Natural killer cell (primary cell): ENCODE data around the gene ADCY6. TPM values are rescaled to one million over a fixed set of nuclear protein-coding genes. Genes with fewer than 3 reads are reported as not detected.
"Not testable (repeated sequence)": the region's sequence is repeated elsewhere in the genome, so short reads cannot be mapped to it uniquely, and the experiment has no call there.

Source experiments
- ATAC-seq, 3 donors: fragments of 150-1000 bp in 2 of 3; fragments of 200-7000 bp in 1 of 3; cut with Tn5 transposase; 1 replicate in 1 of 3; 2 replicates in 2 of 3; pipeline ENCODE4 v1.10.0; 2021; ENCODE audit warnings: mild to moderate bottlenecking in 2 of 3, moderate library complexity in 2 of 3
- DNase-seq, 2 donors: peaks; one replicate each; pipeline versions ENCODE4 v3.0.0 to v3.0.0-alpha.2; 2013 to 2021; ENCODE audit warnings: mixed read lengths in 1 of 2
- H3K27ac ChIP-seq: one replicate; pipeline ENCODE4 v1.5.1; 2013; ENCODE audit warnings: mild to moderate bottlenecking, low read length
- H3K27me3 ChIP-seq: one replicate; pipeline ENCODE4 v1.6.1; 2013; ENCODE audit warnings: low read length; ENCODE audit not compliant: control insufficient read depth, insufficient read depth
- H3K36me3 ChIP-seq: one replicate; pipeline ENCODE4 v1.6.1; 2013; ENCODE audit warnings: low read length; ENCODE audit not compliant: control insufficient read depth, insufficient read depth
- H3K4me1 ChIP-seq: one replicate; pipeline ENCODE4 v1.6.1; 2013; ENCODE audit warnings: low read length; ENCODE audit not compliant: control insufficient read depth, insufficient read depth
- H3K4me3 ChIP-seq: one replicate; pipeline ENCODE4 v1.5.1; 2013; ENCODE audit warnings: low read length
- H3K9me3 ChIP-seq: one replicate; pipeline ENCODE4 v1.6.1; 2013; ENCODE audit warnings: low read length; ENCODE audit not compliant: control insufficient read depth, insufficient read depth
- H3K27ac Mint-ChIP-seq, 2 donors: one replicate each; pipeline ENCODE4 v1.8.0; 2022; ENCODE audit warnings: mild to moderate bottlenecking in 2 of 2, mixed read lengths in 2 of 2, moderate library complexity in 1 of 2
- H3K27me3 Mint-ChIP-seq, 2 donors: one replicate each; pipeline ENCODE4 v1.8.0; 2022; ENCODE audit warnings: low read depth in 2 of 2, mixed read lengths in 2 of 2
- H3K36me3 Mint-ChIP-seq: one replicate; pipeline ENCODE4 v1.8.0; 2022; ENCODE audit warnings: mixed read lengths
- H3K4me1 Mint-ChIP-seq, 2 donors: one replicate each; pipeline ENCODE4 v1.8.0; 2022; ENCODE audit warnings: mixed read lengths in 2 of 2
- H3K4me3 Mint-ChIP-seq: one replicate; pipeline ENCODE4 v1.8.0; 2022; ENCODE audit warnings: mild to moderate bottlenecking, moderate library complexity, mixed read lengths
- H3K9me3 Mint-ChIP-seq, 2 donors: one replicate each; pipeline ENCODE4 v1.8.0; 2022; ENCODE audit warnings: mixed read lengths in 2 of 2
- CTCF ChIP-seq: fragments of 200-600 bp; IDR thresholded peaks from one replicate; pipeline ENCODE4 v1.8.0; 2022; ENCODE audit warnings: antibody characterized with exemption
- WGBS: methylation state at CpG from one replicate; pipeline ENCODE4 v1.1.7; 2013; ENCODE audit warnings: missing lambda C conversion rate; ENCODE audit not compliant: insufficient coverage; 5-methylcytosine and 5-hydroxymethylcytosine counted together
- intact Hi-C: fragments of 100-400 bp; cut with micrococcal nuclease; formaldehyde crosslinking; loops from one replicate; pipeline ENCODE4 v1.14.2; 2022
- total RNA-seq, 4 donors: library from RNA; stranded (reverse); fragments of 120-200 nt in 1 of 4; gene quantifications; one replicate each; pipeline versions ENCODE4 v1.2.3 to v1.2.4, GENCODE V29; 2013 to 2022

ADCY6 gene
- total RNA-seq, 3 donors from 2014 or later (not counting 1 experiment from before 2014, with no cell fraction given), result 0.20 to 1.1 (median 0.31) TPM

DNA sequence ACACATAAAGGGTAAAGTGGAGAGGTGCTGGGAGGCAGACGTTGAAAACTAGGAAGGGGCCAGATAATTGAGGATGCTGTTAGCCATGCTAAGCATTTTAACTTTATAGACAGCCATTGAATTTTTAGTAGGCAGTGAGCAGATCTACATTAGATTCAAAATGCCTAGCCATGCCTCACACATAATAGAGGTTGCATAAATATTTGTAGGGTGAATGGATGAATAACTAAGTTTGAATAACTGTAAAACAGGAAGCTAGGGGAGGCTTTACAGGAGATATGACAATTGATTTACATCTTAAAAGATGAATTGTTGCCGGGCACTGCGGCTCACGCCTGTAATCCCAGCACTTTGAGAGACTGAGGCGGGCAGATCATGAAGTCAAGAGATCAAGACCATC is 60.1 kb downstream of the ADCY6 start:
- WGBS, result 83% methylated on average over 5 of the region's 5 CpGs
- Mint-ChIP-seq H3K27me3 (peaks cover 0 to 7% of the 10 kb centered on the region in 2 donors), H3K4me1 (no peaks in the 10 kb centered on the region), H3K9me3 (no peaks in the 10 kb centered on the region), H3K36me3 (no peaks in the 10 kb centered on the region), H3K27ac (no peak overlapping the region), H3K4me3 (no peak overlapping the region)
- Histone ChIP-seq H3K4me3 (no peak overlapping the region), H3K36me3 (no peaks in the 10 kb centered on the region), H3K4me1 (no peaks in the 10 kb centered on the region), H3K27me3 (no peaks in the 10 kb centered on the region), H3K9me3 (no peaks in the 10 kb centered on the region), H3K27ac (no peak overlapping the region)
- intact Hi-C loops, result no loop called here
- no peak for ATAC-seq
- no peak for DNase-seq
- TF ChIP-seq CTCF, result no peak

DNA sequence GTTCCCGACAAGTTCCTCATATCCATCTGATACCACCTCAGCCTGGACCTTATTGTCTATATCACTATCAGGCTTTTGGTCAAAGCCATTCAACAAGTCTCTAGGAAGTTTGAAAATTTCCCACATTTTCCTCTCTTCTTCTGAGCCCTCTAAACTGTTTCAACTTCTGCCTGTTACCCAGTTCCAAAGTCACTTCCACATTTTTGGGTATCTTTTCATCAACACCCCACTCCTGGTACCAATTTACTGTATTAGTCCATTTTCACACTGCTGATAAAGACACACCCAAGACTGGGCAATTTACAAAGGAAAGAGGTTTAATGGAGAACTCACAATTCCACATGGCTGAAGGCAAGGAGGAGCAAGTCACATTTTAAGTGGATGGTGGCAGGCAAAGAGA is 68.2 kb downstream of the ADCY6 start:
- intact Hi-C loops, H3K27me3 Mint-ChIP-seq, H3K27me3 ChIP-seq, H3K27ac Mint-ChIP-seq, H3K9me3 ChIP-seq, H3K36me3 ChIP-seq, H3K4me3 ChIP-seq, H3K9me3 Mint-ChIP-seq, H3K4me1 ChIP-seq, DNase-seq, H3K27ac ChIP-seq, ATAC-seq: not testable (repeated sequence)
- H3K4me3 Mint-ChIP-seq, result peak overlapping the region; percentile 5
- peaks cover 15 to 17% of the 10 kb centered on the region in 2 donors for H3K4me1 Mint-ChIP-seq
- H3K36me3 Mint-ChIP-seq, result peaks cover 10% of the 10 kb centered on the region
- 93% methylated on average over 1 of the region's 1 CpG for WGBS

DNA sequence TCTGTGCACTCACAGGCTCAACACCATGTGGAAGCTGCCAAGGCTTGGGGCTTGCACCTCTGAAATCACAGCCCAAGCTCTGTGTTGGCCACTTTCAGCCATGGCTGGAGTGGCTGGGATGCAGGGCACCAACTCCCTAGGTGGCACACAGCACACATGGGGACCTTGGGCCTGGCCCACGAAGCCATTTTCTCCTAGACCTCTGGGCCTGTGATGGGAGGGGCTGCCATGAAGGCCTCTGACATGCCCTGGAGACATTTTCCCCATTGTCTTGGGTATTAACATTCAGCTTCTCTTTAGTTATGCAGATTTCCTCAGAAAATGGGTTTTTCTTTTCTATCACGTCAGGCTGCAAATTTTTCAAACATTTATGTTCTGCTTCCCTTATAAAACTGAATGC is 68.7 kb downstream of the ADCY6 start:
- 83% methylated on average over 2 of the region's 2 CpGs for WGBS

DNA sequence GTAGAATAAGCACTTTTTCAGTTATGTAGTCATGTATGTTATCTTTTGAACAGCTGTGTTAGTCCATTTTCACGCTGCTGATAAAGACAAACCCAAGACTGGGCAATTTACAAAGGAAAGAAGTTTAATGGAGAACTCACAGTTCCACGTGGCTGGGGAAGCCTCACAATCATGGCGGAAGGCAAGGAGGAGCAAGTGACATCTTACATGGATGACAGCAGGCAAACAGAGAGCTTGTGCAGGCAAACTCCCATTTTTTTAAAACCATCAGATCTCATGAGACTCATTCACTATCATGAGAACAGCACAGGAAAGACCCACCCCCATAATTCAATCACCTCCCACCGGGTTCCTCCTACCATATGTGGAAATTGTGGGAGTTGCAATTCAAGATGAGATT is 69.9 kb downstream of the ADCY6 start:
- H3K9me3 ChIP-seq, DNase-seq, H3K36me3 ChIP-seq, ATAC-seq, H3K27me3 ChIP-seq, H3K9me3 Mint-ChIP-seq, H3K4me3 Mint-ChIP-seq, H3K27me3 Mint-ChIP-seq, H3K4me3 ChIP-seq, H3K27ac ChIP-seq: not testable (repeated sequence)
- H3K4me1 Mint-ChIP-seq, result peaks cover 29 to 30% of the 10 kb centered on the region in 2 donors
- intact Hi-C loops, result loop anchor here (5.0 kb wide), 1 partner anchor 1012 kb away; the partner anchor contains the start of gene RPAP3
- H3K4me1 ChIP-seq, result peaks cover 22% of the 10 kb centered on the region
- WGBS, result 96% methylated on average over 3 of the region's 4 CpGs
- peaks cover 10% of the 10 kb centered on the region for H3K36me3 Mint-ChIP-seq
- H3K27ac Mint-ChIP-seq, result peak overlapping the region in 1 of 2 donors; percentile 99

More for the DNA sequence above, 68.7 kb downstream of the ADCY6 start:
- H3K4me1 ChIP-seq, result peaks cover 14% of the 10 kb centered on the region
- H3K27me3 Mint-ChIP-seq, H3K36me3 ChIP-seq, H3K27ac ChIP-seq, H3K9me3 ChIP-seq, H3K27ac Mint-ChIP-seq, intact Hi-C loops, H3K9me3 Mint-ChIP-seq, H3K27me3 ChIP-seq, ATAC-seq, DNase-seq, H3K4me3 ChIP-seq: not testable (repeated sequence)
- peaks cover 10% of the 10 kb centered on the region for H3K36me3 Mint-ChIP-seq
- peak overlapping the region; percentile 5 for H3K4me3 Mint-ChIP-seq
- H3K4me1 Mint-ChIP-seq, result peaks cover 17 to 20% of the 10 kb centered on the region in 2 donors

DNA sequence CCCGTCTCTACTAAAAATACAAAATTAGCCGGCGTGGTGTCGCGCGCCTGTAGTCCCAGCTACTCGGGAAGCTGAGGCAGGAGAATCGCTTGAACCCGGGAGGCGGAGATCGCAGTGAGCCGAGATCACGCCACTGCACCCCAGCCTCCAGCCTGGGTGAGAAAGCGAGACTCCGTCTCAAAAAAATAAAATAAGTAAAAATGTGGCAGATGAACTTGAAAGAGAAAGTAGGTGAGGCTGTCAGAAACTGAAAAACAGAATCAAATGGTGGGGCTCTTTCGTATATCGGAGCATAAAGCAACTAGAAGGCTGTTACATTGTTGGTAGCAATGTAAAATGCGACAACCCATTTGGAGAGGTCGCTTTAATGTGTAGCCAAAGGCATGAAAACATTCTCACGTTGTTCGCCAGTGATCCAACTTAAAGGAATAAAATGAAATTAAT is 71.6 kb downstream of the ADCY6 start:
- TF ChIP-seq CTCF, result no peak
- H3K9me3 ChIP-seq, result peaks cover 8% of the 10 kb centered on the region
- peak overlapping the region; percentile 95 for H3K4me3 Mint-ChIP-seq
- WGBS, result 4% methylated on average over 17 of the region's 21 CpGs
- peaks cover 10% of the 10 kb centered on the region for H3K36me3 Mint-ChIP-seq
- intact Hi-C loops, result loop anchor here (5.0 kb wide), 1 partner anchor 1010 kb away; the partner anchor contains the start of gene RPAP3
- H3K27ac Mint-ChIP-seq, result peak overlapping the region; percentile 94 to 99
- H3K27ac ChIP-seq, result peak overlapping the region; percentile 84
- ATAC-seq (no peak), DNase-seq (peak in 1 of 2 donors; percentile 51)
- H3K4me3 ChIP-seq, result peak overlapping the region; percentile 56
- H3K4me1 Mint-ChIP-seq, result peaks cover 38 to 40% of the 10 kb centered on the region in 2 donors
- H3K27me3 Mint-ChIP-seq, result peaks cover 0 to 5% of the 10 kb centered on the region in 2 donors
- peaks cover 17% of the 10 kb centered on the region for H3K36me3 ChIP-seq
- H3K9me3 Mint-ChIP-seq, result peaks cover 2 to 7% of the 10 kb centered on the region in 2 donors
- H3K27me3 ChIP-seq, result no peaks in the 10 kb centered on the region
- H3K4me1 ChIP-seq, result peaks cover 29% of the 10 kb centered on the region
